GM12874 (cell line): Measurements from ENCODE around the gene CTLA4.

Experiments used
- TF ChIP-seq, protein P1 (sequence below): IDR thresholded peaks from 2 replicates; pipeline ENCODE4 v1.5.1; 2011; ENCODE audit warnings: low read depth, mild to moderate bottlenecking, control low read depth, low read length, moderate library complexity; ENCODE audit not compliant: insufficient read depth

CTLA4 gene

GRCh38 chr2:203867561-203868200 lies at the start of gene CTLA4:
Gene CTLA4 (plus strand): TSS chr2:203867771. CDS start chr2:203867943, 172 bp downstream.
- TF ChIP-seq, protein P1, sequence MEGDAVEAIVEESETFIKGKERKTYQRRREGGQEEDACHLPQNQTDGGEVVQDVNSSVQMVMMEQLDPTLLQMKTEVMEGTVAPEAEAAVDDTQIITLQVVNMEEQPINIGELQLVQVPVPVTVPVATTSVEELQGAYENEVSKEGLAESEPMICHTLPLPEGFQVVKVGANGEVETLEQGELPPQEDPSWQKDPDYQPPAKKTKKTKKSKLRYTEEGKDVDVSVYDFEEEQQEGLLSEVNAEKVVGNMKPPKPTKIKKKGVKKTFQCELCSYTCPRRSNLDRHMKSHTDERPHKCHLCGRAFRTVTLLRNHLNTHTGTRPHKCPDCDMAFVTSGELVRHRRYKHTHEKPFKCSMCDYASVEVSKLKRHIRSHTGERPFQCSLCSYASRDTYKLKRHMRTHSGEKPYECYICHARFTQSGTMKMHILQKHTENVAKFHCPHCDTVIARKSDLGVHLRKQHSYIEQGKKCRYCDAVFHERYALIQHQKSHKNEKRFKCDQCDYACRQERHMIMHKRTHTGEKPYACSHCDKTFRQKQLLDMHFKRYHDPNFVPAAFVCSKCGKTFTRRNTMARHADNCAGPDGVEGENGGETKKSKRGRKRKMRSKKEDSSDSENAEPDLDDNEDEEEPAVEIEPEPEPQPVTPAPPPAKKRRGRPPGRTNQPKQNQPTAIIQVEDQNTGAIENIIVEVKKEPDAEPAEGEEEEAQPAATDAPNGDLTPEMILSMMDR, result no peak

GRCh38 chr2:203818656-203819055 lies 48.9 kb upstream of the CTLA4 start:
- TF ChIP-seq, protein P1, result no peak

DNA sequence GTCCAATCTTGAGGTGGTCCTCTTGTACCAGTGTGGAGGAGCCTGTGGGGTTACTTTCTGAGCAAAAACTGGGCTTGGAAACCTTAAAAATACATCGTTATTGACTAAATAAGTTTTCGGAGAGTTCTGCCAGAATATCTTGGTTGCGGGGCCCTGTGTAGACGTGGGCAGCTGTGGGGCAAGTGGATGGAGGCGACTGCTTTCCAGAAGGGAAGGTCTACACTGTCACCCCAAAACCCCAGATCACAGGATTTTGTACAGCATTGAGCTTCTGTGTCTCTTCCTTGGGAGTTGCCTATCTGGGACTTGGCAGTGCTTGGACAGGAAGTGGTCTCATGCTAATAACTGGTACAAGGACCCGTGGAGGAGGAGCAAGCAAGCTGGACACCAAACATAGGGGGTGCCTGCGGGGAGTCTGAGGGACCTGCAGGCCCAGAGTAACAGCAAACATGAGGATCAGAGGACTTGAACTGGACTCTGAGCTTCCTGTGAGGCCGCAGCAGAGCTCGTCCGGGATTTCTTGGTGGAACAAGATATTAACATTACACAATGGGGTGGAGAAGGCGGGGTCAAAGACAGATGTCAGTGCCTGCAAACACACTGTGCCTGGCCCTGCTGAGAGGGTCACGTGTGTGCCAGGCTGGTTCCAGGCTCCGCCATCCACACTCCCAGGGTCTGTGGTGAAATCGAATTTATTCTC lies 48.0 kb upstream of the CTLA4 start:
- TF ChIP-seq, protein P1, result no peak

- TF ChIP-seq, protein P1, result no peak
Measured at GRCh38 chr2:203820969-203821368, 46.6 kb upstream of the CTLA4 start.

GRCh38 chr2:203822240-203822639 lies 45.3 kb upstream of the CTLA4 start:
- TF ChIP-seq, protein P1, result no peak

GRCh38 chr2:203823173-203823572 lies 44.4 kb upstream of the CTLA4 start:
- TF ChIP-seq, protein P1, result no peak

DNA sequence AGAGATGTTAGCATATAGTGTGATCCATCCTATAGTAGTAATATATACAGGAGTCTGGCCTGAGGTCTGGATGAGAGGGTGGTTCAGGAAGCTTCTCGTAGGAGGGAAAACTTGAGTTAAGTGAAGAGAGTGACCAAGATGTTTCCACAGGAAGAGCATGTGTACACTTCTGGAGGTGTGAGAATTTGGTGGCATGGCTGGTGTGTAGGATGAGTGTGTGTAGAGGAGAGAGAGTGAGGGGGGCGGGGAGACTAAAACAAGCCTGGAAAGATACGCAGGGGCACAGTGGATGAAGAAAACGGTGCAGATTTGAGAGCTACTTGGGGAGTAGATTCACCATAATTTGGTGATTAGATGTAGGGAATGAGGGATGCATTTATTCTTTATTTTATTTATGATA lies 43.5 kb upstream of the CTLA4 start:
- TF ChIP-seq, protein P1, result no peak
